GM20431 (cell line): ENCODE data around the gene BICC1.

ENCODE experiments used
- in situ Hi-C: fragments of 300-500 bp; cut with MseI, MboI; formaldehyde crosslinking; loops from one replicate; pipeline ENCODE4 v1.15.0; 2020; ENCODE audit warnings: low sequenced_read_pairs; ENCODE audit not compliant: unreplicated experiment

Gene BICC1

GRCh38 chr10:58557714-58558113 is 45.0 kb downstream of the BICC1 start:
- in situ Hi-C loops: no loop called here

- in situ Hi-C loops: no loop called here
Observed at GRCh38 chr10:58560068-58560467, 47.4 kb downstream of the BICC1 start.

DNA sequence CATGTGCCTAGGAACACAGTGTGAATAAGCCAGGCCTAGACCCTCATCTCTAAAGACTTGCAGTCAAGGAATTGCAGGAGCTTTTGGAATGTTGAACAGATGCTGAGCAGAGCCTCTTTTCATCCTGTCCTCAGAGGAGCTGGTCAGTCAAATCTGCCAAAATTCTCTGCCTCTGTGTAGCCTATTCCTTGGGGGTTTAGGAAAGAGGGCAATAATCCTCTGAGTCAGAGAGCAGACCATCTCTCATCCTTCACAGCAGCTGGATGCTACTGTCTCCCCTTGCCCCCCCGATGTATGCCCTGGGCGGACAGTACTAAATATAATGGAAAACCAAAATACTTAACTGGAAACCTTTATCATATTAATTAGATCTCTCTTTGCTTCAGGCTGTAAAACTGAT is 52.6 kb downstream of the BICC1 start:
- in situ Hi-C loops: no loop called here

DNA sequence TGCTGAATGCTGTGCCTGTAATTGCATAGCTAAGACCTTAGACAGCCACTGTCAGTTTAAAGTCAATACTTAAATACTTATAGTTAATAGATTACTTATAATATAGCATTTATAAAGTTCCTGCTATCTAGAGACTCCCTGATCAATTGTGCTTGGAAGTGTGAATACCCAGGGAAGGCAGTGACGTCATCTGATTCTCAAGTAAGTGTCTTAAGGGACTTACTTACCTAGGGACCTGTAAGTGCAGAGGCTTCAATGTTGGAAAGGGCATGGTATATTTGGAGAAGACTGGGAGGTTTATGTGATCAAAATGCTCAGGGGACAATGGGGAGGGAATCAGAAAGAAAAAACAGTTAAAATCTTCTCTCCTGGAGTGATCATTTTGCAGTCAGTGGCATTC is 55.0 kb downstream of the BICC1 start:
- in situ Hi-C loops: no loop called here

GRCh38 chr10:58568428-58568935 is 55.8 kb downstream of the BICC1 start:
- in situ Hi-C loops: no loop called here

DNA sequence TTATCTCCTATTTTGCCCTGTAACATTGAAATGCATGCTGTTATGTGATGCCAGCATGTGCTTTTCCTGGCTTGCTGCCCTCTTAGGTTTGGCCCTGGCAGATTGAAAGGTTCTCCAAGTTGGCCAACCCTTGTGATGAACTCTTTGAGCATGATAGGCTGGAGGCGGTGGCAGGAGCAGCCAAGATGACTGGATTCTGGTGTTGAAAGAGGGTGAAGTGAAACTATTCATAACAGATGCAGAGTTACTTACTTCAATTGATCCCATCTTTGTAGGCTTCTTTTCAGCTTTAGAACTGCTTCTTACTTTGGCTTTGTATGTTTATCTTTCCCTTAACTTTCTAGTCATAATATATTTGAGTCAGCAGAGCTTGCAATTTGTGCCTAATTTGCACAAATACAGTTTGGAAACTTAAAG is 57.6 kb downstream of the BICC1 start:
- in situ Hi-C loops: no loop called here

DNA sequence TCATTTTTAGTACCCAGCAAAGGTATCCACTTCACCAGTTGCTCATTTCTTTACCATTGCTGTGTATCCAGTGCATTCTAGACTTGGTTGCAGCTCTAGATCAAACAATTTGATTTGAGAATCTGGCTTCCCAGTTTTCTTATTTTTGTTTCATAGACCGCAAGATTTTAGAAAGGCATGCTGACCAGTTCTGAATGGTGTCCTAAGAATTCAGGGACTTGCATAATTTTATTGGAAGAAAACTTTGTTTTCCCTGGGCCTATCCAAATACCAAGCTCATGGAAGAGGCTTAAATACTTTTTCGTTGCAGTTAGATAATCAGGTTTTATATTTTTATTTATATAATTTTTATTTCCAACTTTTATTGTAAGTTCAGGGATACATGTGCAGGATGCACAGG is 58.3 kb downstream of the BICC1 start:
- in situ Hi-C loops: no loop called here

DNA sequence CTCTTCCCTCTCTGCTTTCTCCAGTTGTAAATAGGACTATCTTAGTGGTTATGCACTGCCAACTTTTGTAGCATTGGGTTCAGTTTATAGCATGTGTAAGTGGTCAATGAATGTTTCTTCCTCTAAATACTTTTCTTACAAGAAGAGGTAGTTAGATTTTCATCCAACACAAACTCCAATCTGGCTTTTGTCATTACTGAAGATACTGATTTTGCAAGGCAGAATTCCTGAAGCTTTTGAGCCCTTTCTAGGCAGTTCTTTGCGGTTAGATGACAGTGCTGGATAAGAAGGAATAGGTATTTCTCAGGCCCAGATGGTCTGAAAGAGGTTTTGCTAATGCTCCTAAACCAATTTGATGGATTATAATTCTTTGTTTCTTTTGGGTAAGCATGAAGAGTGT is 60.5 kb downstream of the BICC1 start:
- in situ Hi-C loops: no loop called here

DNA sequence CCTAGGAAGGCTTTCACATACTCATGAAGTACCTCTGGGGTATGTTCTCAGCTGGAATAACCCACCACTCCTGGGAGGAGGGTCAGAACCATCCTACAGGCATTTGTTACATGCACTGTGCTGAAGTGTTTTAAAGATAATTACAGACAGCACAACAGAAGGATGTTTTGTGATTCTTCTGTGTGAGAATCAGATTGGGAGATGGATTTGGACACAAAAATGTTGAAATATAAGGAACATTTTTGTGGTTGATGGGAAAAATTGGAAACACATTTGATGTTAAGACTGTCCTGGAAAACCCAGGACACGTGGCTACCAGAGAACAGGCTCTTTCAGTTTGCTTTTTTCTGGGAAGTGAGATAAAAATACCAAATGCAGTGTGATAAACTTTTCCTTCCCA is 61.4 kb downstream of the BICC1 start:
- in situ Hi-C loops: no loop called here

DNA sequence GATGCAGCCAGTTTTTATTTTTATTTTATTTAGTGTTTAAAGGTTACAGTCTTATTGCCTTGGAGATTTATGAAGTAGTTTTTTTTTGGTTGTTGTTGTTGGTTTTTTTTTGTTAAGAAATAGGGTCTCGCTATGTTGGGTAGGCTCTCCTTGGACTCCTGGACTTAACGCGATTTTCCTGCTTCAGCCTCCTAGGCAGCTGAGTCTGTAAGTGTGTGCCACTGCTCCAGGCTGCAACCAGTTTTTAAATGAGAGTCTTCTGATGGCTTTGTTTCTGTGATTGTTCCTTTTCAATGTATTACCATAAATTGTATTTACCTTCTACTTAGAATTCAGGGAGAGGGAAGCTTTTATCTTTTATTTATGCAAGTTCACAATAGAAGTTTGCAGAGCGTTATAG is 62.8 kb downstream of the BICC1 start:
- in situ Hi-C loops: no loop called here

- in situ Hi-C loops: no loop called here
Observed at GRCh38 chr10:58576751-58577436, 64.2 kb downstream of the BICC1 start.

DNA sequence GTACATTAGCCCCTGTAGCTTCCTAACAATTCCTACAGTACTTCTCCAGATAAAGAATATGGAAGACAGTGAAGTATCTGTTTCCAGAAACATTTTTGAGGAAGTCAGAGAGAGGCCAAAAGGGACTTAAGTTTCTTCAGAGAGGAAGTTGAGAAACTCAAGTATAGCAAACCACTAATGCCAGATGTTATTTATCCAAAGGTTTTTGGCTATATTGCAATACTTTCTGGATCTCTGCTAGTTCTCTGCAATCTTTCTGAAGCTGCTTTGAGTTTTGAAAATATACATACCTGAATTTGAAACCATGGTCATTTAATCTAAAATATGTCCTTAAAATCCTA is 64.7 kb downstream of the BICC1 start:
- in situ Hi-C loops: no loop called here

- in situ Hi-C loops: no loop called here
Observed at GRCh38 chr10:58578366-58578765, 65.7 kb downstream of the BICC1 start.

DNA sequence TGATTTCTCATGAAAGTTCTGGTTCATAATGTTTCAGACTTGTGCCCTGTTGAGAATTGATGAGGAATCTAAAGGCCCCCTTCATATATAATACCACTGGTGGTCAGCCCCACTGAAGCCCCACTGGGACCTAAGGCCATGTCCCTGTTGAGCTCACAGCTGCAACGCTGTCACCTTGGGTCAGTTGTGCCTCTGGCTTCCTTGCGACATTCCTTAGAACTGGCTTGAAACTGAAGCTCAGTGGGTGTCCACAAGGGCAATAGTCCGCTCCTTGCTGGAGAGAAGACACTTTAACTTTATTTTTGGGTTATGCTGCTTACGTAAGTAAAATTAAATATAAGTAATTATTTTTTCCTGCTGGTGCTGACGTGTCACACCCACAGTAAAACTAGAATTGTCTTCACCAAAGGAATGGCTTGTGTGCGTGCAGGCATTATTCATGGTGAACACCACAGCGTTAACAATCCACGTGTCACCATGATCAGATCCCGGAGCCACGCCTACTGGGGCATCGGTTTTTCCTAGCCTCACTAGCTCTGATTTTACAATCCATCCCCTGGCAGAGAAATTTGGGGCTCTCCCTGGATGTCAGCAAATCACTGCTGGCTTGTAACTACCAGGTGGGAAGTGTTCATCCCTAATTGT is 66.5 kb downstream of the BICC1 start:
- in situ Hi-C loops: no loop called here

DNA sequence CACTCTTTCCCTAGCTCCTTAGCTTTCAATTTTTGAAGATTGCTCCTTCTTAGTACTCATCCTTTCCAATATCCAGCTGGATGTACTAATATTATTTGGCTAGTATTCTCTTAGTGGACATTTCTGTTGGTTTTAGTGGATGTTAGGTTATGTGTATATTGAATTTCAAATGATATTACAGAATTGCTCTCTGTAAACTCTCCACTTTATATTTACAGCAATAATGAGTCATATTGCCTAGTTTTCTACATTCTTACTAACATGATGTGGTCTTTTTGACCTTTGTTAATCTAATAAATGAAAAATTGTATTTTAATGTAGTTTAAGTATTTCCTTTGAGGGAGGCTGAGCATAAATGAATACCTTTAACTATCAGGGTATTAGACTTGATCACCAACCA is 69.4 kb downstream of the BICC1 start:
- in situ Hi-C loops: no loop called here

- in situ Hi-C loops: no loop called here
Observed at GRCh38 chr10:58585435-58585834, 72.8 kb downstream of the BICC1 start.

DNA sequence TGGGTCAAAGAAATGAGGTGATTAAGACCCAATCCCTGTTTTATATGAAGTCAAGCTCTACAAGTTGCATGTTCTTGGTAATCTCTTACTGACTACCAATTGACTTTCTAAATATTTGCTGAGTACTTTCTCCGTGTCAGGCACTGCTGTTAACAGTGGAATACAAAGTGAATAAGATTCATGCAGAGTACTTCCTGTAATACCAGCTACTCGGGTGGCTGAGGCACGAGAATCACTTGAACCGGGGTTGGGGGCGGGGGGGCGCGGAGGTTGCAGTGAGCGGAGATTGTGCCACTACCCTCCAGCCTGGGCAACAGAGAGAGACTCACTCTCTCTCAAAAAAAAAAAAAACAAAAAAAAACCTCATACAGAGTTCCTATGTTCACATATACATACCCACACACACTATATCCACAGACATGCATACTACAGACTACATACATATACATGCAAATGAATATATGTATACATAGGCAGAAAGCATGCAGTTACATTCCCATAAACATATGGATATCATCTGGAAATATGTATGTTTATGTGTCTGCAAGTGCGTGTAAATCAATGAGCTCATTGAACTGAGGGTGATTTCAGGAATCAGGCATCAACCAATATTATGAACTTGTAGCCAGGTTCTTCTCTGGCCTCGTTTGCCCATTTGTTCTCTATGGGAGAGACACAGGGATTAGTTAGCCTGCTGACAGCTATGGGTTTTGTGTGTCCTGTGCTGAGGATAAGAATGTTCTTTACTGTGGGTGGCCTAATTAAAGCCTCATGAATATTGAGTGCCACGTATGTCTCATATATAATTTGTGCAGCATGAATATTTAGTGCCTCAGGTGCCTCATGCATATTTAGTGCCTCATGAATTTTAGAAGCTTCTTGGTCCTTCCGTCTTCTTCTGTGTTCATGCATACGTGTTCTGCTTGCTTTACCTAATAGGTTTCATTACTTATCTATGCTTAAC is 73.9 kb downstream of the BICC1 start:
- in situ Hi-C loops: no loop called here

DNA sequence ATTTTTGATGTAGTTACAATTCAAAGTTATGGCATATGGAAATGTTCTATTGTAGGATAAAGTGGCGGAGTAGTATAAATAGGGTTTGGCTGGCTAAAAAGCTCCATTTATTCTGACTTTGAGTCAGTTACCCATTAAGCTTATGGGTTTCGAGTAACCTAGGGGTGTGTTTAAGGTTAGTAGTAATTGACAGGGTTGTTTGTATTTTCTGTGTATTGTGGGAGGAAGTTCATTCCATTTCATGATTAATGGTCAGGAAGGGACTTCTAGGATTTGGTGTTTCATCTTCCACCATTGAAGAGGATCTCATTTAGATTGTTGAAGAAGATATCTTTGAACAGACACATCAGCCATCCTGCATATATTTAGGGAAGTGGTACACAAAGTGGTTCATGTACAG is 75.0 kb downstream of the BICC1 start:
- in situ Hi-C loops: no loop called here

DNA sequence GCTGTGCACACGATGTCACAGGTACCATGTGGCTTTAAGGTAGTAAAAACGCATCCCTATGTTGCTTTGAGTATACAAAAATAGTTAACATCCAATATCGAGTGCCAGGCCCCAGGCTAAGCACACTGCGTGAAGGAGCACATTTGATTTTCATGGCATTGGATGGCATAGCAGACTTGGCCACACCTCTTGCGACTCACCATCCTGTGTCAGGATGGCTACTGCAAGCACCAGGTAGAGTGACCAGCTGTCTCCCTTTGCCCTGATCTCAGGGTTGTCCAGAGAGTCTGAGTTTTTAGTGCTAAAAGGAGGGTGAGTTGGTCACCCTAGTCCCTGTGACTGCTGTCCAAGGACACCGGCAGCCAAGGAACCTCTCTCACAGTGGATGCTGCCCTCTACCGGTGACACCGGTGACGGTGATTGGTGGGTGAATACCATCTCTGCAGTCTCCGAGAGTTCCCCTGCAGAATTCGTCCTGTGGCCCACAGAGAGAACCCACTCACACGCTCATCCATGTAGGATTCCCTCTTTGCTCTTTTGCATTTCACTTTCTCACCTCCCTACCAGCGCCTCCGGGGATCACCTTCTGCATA is 76.1 kb downstream of the BICC1 start:
- in situ Hi-C loops: no loop called here

- in situ Hi-C loops: no loop called here
Observed at GRCh38 chr10:58590152-58590840, 77.6 kb downstream of the BICC1 start.
